Measurements from ENCODE around the gene HMCN1. TPM values are rescaled to one million over a fixed set of nuclear protein-coding genes. Genes with fewer than 3 reads are reported as not detected.

HMCN1 gene
- total and polyA plus RNA-seq, 11 donors: 2.1 to 14.1 (median 5.6) TPM

DNA sequence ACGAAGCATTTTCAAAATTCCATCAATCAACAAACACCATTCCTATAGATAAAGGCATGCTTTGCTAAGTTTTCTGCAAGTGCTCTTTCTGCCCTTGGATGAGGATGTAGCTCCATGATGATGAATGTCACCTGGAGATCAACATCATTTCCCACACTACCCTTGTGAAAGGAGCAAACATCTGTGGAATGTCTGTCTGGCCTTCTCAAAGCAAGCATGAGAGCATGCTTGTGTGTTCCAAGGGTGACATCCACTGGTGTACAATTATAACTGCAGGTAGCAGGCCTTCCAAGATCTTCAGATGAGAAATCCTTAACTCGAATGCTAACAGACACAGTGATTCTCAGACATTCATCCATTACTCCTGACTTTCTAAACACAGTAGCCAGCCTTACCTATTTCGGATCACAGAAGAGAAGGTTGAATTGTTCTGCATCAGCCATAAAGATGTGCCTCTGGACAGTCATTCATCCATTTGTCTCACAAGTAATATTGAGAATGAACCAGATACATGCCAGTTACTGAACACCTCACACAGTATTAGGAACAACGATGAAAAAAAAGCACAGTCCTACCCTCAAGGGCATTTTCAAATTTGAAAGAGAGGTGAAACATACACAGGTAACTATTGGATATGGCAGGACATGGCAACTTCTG lies 478.5 kb downstream of the HMCN1 start:
- H3K9me3 ChIP-seq: no peaks in the 10 kb centered on the region
- H3K4me3 ChIP-seq: no peak overlapping the region
- intact Hi-C loops (cut with DNase I): loop anchor here (1.0 to 10.0 kb wide), 10 partner anchors 60 to 495 kb away; no protein-coding TSS in a partner anchor
- WGBS, 4 donors: 32 to 34% (median 33%) methylated on average over 4 of the region's 4 CpGs
- TF ChIP-seq, protein P1, sequence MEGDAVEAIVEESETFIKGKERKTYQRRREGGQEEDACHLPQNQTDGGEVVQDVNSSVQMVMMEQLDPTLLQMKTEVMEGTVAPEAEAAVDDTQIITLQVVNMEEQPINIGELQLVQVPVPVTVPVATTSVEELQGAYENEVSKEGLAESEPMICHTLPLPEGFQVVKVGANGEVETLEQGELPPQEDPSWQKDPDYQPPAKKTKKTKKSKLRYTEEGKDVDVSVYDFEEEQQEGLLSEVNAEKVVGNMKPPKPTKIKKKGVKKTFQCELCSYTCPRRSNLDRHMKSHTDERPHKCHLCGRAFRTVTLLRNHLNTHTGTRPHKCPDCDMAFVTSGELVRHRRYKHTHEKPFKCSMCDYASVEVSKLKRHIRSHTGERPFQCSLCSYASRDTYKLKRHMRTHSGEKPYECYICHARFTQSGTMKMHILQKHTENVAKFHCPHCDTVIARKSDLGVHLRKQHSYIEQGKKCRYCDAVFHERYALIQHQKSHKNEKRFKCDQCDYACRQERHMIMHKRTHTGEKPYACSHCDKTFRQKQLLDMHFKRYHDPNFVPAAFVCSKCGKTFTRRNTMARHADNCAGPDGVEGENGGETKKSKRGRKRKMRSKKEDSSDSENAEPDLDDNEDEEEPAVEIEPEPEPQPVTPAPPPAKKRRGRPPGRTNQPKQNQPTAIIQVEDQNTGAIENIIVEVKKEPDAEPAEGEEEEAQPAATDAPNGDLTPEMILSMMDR (IDR thresholded peaks at IDR 0.05): peak; percentile 66 to 89 (median 82)
- no peak for TF ChIP-seq POLR2A (IDR thresholded peaks at IDR 0.05)
- ATAC-seq (peak; percentile 82 to 94 (median 90)), DNase-seq (peak in 3 of 5 donors; percentile 29 to 45 (median 32))
- no peaks in the 10 kb centered on the region for H3K36me3 ChIP-seq
- no peaks in the 10 kb centered on the region for H3K27me3 ChIP-seq
- H3K4me1 ChIP-seq: peaks cover 0 to 15% (median 0%) of the 10 kb centered on the region in 12 donors
- H3K27ac ChIP-seq: no peak overlapping the region

DNA sequence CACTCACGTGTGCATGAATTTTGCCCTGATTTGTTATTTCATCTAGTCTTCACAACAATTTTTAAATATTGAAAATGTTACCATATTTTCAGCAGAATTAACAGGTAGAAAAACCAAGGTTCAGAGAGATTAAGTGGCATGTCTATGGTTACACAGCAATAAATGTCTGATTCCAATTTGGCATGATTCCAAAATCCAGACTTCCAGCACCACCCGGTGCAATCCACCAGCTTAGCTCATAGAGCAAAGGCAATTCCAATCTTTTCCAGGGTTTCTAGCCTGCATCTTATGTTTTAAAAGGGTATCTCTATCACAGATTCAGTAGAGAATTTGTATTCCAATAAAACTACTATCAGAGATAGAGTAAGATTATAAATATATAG lies 479.0 kb downstream of the HMCN1 start:
- Histone ChIP-seq H3K4me1 (peaks cover 0 to 13% (median 0%) of the 10 kb centered on the region in 12 donors), H3K27ac (no peak overlapping the region), H3K27me3 (no peaks in the 10 kb centered on the region), H3K4me3 (no peak overlapping the region), H3K36me3 (no peaks in the 10 kb centered on the region), H3K9me3 (peaks cover 0 to 2% (median 0%) of the 10 kb centered on the region in 12 donors)
- intact Hi-C loops (cut with DNase I): loop anchor here (1.0 to 10.0 kb wide), 9 partner anchors 61 to 496 kb away; no protein-coding TSS in a partner anchor
- DNase-seq: no peak
- WGBS, 4 donors: 46 to 65% (median 64%) methylated on average over 2 of the region's 2 CpGs
- ATAC-seq: no peak
- TF ChIP-seq POLR2A (IDR thresholded peaks at IDR 0.05): no peak
- TF ChIP-seq, protein P1 (IDR thresholded peaks at IDR 0.05): no peak

DNA sequence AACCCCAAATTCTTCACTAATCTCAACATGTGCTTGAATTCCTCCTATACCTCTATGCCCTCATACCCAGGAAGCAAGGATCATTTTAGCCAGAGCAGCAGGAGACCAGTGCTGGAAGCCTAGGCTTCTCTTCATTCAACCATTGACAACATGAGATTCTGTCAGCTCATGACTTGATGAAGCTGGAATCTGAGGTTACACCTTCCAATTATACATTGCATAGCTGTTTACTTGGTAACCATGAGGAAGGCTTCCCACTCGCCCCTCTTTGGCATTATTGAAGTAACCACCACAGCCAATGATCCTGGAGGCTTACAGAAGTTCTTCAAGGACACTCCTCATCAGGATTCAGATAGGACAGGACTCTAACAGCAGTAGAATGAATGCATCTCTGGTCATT lies 480.6 kb downstream of the HMCN1 start:
- Histone ChIP-seq H3K36me3 (no peaks in the 10 kb centered on the region), H3K4me3 (no peak overlapping the region), H3K9me3 (peaks cover 0 to 2% (median 0%) of the 10 kb centered on the region in 12 donors), H3K27ac (no peak overlapping the region), H3K27me3 (no peaks in the 10 kb centered on the region), H3K4me1 (peaks cover 0 to 10% (median 0%) of the 10 kb centered on the region in 12 donors)
- DNase-seq (no peak), ATAC-seq (no peak)
- TF ChIP-seq, protein P1 (IDR thresholded peaks at IDR 0.05): no peak
- no peak for TF ChIP-seq POLR2A (IDR thresholded peaks at IDR 0.05)
- 83 to 90% (median 88%) methylated on average over 1 of the region's 1 CpG for WGBS, 4 donors
- intact Hi-C loops (cut with DNase I): loop anchor here in 8 of 10 donors (5.0 to 10.0 kb wide), 6 partner anchors 62 to 497 kb away; no protein-coding TSS in a partner anchor

DNA sequence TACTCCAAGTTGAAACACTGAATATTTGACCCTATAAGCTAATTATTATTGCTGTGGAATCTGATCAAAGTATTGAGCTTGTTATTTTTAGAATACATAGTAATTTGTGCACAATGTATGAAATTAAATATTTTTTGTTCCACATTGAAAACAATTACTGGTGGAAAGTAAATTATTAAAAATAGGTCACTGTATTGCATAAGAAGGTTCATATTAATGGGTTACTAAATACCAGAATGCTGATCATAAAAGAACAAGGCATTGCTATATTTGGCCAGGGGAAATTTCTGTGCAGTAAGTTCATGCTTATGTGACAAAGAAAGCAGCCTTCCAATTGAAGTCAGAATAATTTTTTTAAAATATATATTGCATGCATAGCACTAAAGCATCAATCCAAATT lies 481.4 kb downstream of the HMCN1 start:
- ATAC-seq (no peak), DNase-seq (no peak)
- Histone ChIP-seq H3K36me3 (no peaks in the 10 kb centered on the region), H3K4me3 (no peak overlapping the region), H3K27me3 (no peaks in the 10 kb centered on the region), H3K9me3 (peaks cover 0 to 2% (median 0%) of the 10 kb centered on the region in 12 donors), H3K27ac (no peak overlapping the region), H3K4me1 (peaks cover 0 to 10% (median 0%) of the 10 kb centered on the region in 12 donors)
- intact Hi-C loops (cut with DNase I): loop anchor here in 1 of 10 donors (10.0 kb wide), 1 partner anchor 401 kb away; no protein-coding TSS in a partner anchor
- no peak for TF ChIP-seq POLR2A (IDR thresholded peaks at IDR 0.05)
- TF ChIP-seq, protein P1 (IDR thresholded peaks at IDR 0.05): no peak

Data from heart left ventricle (tissue), 16 donors.